GM23338 (cell line): ENCODE measurements around the gene NDUFB8.

Experiments
- CREB1 ChIP-seq: fragments of 250-450 bp; sonication (Bioruptor Pico); IDR thresholded peaks from 2 replicates; pipeline ENCODE4 v1.5.0; 2020; ENCODE audit warnings: low read depth, mild to moderate bottlenecking, moderate library complexity
- EZH2 ChIP-seq: fragments of 200-600 bp; sonication (generic); IDR thresholded peaks from one replicate; pipeline ENCODE4 v1.8.0; 2017; ENCODE audit warnings: antibody characterized with exemption, mild to moderate bottlenecking, low read depth; ENCODE audit not compliant: unreplicated experiment
- EZH2phosphoT487 ChIP-seq: fragments of 200-600 bp; sonication (generic); IDR thresholded peaks from one replicate; pipeline ENCODE4 v1.8.1; 2018; ENCODE audit warnings: antibody characterized with exemption; ENCODE audit not compliant: unreplicated experiment
- JUNB ChIP-seq: IDR thresholded peaks from one replicate; pipeline ENCODE4 v1.6.1; 2016; ENCODE audit warnings: antibody characterized with exemption; ENCODE audit not compliant: unreplicated experiment
- POLR2AphosphoS5 ChIP-seq: IDR thresholded peaks from 2 replicates; pipeline ENCODE4 v1.6.1; 2016; ENCODE audit warnings: antibody characterized with exemption, low read depth
- REST ChIP-seq: IDR thresholded peaks from one replicate; pipeline ENCODE4 v1.6.1; 2018; ENCODE audit warnings: antibody characterized with exemption; ENCODE audit not compliant: unreplicated experiment
- STAT1 ChIP-seq: IDR thresholded peaks from one replicate; pipeline ENCODE4 v1.6.1; 2016; ENCODE audit warnings: antibody characterized with exemption; ENCODE audit not compliant: unreplicated experiment
- TF ChIP-seq, protein P1 (sequence below), 2 experiments: fragments of 200-600 bp in 1 of 2; sonication (generic) in 1 of 2; conservative IDR thresholded peaks; 2 replicates each; pipeline versions ENCODE4 v1.5.1 to v1.6.1; 2016 to 2017; ENCODE audit warnings: antibody characterized with exemption in 2 of 2, low read depth in 2 of 2, mild to moderate bottlenecking in 2 of 2, moderate library complexity in 1 of 2

DNA sequence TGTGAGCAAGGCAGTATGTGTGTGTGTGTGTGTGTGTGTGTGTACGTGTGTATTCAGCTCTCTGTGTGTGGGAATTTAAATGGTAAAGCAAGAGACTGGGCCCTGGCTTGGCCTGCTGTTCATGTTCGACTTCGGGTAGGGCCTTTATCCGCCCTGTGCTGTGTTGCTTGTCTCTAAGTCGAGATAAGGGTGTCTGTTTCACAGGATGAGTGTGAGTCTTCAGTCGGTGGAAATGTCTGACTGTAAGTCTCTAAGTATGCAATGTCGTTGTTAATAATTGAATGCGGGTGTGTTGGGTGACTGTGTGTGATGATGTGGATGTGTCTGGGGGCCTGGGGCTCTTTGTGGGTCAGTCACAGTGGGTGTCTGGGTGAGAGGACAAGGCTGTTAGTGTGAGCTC, 40.8 kb upstream of the NDUFB8 start:
- no peak for TF ChIP-seq STAT1
- TF ChIP-seq POLR2AphosphoS5 = no peak
- TF ChIP-seq, protein P1, sequence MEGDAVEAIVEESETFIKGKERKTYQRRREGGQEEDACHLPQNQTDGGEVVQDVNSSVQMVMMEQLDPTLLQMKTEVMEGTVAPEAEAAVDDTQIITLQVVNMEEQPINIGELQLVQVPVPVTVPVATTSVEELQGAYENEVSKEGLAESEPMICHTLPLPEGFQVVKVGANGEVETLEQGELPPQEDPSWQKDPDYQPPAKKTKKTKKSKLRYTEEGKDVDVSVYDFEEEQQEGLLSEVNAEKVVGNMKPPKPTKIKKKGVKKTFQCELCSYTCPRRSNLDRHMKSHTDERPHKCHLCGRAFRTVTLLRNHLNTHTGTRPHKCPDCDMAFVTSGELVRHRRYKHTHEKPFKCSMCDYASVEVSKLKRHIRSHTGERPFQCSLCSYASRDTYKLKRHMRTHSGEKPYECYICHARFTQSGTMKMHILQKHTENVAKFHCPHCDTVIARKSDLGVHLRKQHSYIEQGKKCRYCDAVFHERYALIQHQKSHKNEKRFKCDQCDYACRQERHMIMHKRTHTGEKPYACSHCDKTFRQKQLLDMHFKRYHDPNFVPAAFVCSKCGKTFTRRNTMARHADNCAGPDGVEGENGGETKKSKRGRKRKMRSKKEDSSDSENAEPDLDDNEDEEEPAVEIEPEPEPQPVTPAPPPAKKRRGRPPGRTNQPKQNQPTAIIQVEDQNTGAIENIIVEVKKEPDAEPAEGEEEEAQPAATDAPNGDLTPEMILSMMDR (conservative IDR thresholded peaks at IDR 0.05; ENCODE audit: low read depth in 2 of 2) = no peak
- no peak for TF ChIP-seq JUNB
- TF ChIP-seq CREB1 (CRISPR knock-in tag) = no peak
- TF ChIP-seq EZH2 = no peak
- no peak for TF ChIP-seq REST
- no peak for TF ChIP-seq EZH2phosphoT487
